UCSD-AML1 (cell line): ENCODE measurements around the gene RASSF7.

Experiments
- DNase-seq: peaks from one replicate; lab custom pipeline; 2025; ENCODE audit not compliant: unreplicated experiment; lab: John Stamatoyannopoulos, UW

RASSF7 gene

DNA sequence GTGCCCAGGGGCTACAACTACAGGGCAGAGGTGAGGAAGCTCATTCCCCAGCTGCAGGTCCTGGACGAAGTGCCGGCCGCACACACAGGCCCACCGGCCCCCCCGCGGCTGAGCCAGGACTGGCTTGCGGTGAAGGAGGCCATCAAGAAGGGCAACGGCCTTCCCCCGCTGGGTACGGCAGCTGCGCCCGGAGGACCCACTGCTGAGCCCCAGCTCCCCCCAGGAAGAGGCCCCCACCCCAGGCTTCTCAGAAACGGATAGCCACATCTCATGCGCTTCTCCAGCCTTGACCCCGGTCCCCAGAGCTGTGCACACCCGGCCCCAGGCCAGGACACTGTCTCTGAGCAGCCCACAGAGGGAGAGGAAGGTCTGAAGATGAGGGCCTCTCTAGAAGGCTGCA lies 9.6 kb upstream of the RASSF7 start:
- no peak for DNase-seq

DNA sequence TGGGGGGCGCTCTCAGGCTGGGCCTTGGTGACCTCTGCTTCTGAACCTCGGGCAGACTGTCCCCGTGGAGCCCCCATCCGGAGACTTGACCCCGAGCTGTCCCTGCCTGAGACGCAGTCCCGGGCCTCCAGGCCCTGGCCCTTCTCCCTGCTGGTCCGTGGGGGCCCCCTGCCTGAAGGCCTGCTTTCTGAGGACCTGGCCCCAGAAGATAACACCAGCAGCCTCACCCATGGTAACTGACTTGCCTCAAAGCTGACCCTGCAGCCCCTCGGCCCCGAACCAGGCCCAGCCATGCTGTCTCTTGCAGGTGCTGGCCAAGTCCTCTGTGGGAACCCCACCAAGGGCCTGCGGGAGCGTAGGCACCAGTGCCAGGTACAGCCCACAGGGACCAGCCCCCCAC lies 9.2 kb upstream of the RASSF7 start:
- no peak for DNase-seq

DNA sequence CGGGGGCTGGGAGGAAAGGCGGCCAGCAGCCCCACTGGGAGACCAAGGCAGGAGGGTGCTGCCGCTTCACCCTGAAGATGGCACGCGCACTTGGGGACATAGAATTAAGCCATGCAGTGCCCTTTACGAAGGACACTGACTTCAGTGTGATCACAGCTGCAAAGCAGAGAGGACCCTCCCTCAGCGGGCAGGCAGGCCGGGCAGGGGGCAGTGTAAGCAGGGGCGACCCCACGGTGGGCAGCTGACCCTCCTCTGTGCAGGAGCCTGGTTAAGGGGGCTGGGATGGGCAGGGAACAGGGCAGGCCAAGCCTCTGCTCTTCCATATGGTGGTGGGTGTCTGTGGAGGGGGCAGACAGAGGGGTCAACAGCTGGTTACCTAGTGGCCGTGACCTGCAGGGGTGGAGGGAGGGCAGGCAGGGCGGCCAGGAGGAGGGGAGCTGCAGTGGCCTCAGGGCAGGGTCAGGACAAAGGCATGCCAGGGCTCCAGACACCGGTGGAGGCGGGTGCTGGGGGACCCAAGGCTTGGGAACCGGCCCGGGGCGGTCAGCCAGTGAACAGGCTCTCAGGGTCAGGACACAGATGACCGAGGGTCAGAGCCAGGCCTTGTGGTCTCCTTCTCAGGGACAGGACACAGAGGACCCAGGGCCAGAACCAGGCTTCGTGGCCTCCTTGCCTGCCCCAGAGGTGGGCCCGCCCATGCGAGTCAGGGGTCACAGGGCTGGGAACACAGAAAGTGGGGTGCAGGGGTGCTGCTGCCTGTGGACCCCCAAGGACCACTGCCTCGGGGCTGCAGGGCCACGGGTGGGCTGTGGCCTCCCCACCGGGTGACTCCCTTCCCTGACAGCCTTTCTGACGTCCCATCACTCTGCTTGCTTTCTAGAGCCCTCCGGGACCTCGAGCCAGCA lies 7.4 kb upstream of the RASSF7 start:
- no peak for DNase-seq

DNA sequence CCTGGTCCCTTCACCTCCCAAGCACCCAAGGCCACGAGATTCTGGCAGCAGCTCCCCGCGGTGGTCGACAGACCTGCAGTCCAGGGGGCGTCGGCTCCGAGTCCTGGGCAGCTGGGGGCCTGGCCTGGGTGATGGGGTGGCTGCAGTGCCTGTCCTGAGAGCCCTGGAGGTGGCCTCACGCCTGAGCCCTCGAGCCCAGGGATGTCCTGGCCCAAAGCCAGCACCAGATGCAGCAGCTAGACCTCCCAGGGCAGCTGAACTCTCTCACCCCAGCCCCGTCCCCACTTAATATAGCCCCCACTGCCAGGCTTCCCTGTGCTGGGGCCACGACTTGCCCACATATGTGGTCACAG lies 6.8 kb upstream of the RASSF7 start:
- DNase-seq, result no peak

DNA sequence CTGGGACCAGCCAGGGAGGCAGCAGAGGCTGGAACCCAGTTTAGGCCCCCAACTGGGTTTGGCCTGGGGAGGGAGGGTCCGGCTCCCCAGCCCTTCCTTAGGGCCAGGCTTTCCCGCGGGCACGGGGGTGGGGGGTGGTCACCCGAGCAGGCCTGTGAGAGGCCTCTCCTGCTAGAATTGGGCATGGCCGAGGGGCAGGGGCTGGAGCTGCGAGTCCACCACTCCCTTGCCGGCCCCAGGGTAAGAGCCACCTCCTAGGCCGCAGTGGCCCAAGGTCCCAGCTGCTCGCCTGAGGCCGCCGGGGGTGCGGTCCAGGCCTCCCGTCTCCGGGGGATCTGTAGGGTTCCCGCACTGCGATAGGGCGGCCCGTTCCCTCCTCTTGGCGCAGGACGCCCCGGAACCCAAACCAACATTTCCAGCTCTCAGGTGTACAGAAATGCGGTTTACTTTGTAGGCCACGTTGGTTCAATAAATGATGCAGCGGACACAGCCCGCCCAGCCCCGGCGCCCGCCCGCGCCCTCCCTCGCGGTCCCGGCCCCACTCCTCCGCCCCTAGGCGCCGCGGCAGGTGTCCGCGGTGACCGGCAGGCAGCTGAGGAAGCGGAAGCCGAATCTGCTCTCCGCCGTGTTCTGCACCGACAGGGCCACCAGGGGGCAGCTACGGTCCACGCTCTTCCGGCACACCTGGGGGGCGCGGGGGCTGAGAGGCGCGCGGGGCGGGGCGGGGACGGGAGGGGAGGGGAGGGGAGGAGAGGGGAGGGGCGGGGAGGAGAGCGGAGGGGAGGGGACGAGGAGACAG lies 6.1 kb upstream of the RASSF7 start:
- peak; percentile 58 for DNase-seq

DNA sequence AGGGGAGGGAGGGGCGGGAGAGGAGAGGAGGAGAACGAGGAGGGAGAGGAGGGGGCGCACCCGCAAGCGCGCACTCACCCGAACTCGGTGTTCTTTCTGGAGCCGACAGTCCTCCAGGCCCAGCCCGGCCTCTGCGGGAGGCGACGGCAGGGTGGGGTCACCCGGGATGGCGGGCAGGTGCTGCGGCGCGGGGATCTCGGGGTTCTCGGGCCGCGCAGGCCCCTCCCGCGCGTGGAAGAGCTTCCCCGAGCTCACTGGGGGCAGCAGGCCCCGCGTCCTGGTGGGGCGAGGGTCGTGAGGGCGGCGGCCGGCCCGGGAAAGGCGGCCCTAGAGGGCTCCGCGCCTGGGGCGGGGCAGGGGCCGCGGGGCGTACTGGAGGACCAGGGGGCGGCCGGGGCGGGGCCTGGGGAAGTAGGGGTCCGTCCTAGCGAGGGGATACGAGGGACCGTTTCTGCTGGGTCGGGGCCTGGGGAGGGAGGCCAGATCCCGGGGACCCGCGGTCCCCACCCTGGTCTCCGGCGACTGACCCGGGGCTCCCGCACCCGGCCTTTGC lies 5.5 kb upstream of the RASSF7 start:
- DNase-seq, result no peak

DNA sequence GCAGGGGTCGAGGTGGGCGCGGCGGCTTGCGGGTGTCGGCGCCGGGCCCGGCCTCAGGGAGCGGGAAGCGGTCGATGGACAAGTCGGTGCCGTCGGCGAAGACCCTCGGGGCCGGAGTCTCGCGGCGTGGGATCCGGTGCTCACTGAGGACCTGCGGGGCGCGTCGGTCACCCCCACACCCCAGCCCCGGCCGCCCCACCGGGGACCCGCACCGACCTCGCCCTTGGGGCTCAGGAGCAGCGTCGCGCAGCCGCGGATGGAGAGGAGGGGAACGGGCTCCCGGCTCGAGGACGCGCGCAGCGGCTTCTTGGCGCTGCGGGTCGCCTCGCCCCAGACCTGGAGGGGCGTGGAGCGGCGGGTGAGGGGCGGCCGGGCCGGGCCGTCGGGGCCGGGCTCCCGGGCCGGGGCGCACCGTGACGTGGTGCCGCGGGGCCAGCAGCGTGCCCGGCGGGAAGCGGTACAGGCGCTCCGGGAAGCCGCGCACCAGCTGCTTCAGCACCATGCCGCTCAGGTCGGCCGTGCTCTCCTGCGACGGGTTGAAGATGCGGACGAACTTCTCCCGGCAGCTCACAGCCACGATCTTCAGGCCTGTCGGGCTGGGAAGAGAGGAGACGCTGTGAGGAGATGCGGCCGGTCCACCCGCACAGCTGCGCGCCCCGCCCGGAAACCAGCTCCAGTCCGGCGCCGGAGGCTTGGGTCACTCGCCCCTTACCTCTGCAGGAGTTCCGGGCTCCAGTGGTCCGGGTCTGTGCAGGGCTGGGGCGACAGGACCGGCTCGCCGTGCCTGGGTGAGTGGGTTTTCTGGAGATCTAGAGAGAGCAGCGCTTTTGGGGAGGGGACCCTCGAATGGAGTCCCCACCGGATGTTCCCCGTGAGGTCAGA lies 4.7 kb upstream of the RASSF7 start:
- DNase-seq, result no peak

DNA sequence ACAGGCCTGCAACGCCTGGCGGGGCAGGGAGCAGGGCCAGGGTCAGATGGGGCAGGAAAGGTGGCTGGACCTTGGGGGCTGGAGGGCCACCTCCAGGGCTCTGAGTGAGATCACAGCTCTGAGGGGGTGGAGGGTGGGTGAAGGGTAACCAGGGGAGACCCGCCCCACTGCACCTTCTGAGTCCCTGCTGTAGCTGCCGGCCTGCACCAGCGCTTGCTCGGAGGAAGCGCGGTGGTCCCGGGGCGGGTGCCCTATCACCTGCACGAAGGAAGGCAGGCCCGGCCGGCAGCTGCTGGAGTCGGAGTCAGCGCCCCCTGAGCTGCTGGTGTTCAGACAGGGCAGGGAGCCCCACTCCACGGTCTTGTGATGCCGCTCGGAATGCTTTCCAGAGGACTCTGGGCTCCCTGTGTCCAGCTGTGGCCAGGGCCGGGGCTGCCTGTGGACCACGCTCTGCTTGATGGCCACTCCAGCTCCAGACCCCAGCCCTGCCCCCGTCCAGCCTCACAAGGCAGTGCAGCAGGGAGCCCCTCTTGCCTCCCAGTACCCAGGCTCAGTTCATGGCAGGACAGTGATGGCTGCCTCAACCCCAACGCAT lies 4.0 kb upstream of the RASSF7 start:
- DNase-seq, result no peak

DNA sequence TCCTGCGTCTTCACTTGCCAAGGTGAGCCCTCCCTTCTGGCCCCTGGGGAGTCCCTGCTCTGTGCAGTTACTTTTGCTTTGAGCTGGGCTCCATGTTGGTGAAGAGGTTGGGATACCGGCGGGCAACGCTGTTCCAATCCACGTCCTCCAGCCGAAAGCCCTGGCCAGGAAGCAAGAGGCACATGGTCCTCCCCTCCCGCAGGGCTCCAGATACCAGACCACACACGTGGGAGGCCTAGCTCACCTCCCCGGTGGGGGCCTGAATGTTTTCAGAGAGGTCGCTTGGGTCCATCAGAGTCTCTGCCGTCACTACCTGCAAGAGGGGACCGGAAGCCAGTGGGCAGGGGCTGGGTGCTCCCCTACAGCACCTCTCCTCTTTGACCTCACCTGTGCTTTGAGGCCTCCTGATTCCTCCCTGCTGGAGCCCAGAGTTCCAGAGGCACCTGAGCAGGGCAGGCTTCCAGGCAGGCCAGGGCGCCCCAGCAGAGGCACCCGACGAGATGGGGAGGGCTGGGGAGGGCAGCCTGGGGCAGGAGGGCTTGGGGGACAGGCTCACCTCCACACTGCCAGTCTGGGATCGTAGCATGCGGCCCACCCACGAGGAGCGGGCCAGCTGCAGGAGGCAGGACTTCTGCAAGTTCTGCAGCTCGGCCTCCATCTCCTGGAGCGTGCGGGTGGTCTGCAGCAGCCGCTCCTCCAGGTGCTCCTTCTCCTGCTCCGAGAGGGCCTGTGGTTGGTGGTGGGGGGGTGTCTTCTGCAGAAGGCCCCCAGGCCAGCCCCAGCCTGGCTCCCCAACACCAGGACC lies 3.2 kb upstream of the RASSF7 start:
- no peak for DNase-seq

DNA sequence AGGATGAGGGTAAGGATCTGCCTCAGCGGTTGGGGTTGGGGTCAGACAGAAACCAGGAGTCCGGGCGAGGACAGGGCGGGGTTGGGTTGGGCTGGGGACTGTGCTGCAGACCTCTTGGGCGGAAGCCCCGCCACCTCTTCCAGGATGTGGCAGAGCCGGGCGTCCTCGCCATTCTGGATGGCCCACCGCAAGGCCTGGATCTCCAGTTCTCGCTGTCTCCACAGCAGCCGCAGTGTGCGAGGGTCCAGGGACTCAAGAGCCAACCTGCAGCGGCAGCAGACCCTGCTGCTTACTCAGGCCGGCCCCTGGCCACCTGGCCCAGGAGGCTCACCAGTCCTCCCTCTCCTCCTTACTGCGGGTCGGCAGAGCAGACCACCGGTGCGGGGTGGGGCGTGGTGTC lies 2.3 kb upstream of the RASSF7 start:
- no peak for DNase-seq

DNA sequence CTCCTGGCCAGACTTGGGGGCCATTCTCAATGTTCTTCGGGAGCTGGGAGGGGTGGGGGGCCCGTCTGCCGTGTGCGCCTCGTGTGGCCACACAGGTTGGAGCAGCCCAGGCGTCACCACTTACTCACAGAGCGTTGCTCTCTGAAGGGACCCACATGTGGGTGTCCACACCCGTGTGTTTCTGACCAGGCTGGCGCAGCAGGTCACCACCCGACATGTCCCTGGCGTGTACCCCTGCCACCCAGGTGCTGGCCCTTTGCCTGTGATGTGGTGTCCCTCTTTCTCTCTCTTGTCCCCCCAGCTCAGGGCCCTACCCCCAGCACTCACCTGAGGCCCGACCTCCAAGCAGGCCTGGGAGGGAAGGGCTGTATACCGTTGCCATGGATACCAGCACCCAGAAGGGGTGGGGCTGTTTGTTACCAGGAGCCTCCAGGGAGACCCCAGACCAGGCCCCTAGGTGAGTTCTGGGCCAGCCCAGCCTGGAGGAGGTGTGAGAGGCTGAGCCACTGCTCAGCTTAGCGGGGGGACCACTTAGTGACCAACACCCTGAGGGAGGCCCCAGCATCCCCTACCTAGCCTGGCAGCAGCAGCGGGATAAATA lies 1.6 kb upstream of the RASSF7 start:
- no peak for DNase-seq

DNA sequence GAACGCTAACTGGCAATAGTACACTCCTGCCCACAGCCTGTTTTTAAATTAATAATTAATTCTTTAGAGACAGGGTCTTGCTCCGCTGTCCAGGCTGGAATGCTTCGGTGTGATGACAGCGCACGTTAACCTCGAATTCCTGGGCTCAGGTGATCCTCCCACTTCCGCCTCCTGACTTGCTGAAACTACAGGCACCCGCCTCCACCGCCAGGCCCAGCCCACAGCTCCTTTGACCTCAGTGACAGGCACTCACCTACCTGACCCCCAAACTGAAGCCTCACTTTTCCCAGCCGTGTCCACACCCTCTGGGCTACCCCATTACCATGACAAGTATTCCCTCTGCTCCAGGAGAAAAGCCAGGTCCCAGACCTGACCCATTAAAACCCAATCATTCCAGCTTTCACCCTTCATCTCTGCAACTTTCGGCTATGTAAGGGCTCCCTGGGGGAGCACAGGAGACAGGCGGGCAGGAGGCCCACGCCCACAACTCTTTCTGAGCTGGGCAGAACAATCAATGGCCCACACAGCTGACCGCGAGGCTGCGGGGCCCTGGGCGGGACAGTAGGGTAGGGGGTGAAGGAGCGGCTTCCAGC lies 962 bp upstream of the RASSF7 start:
- no peak for DNase-seq

DNA sequence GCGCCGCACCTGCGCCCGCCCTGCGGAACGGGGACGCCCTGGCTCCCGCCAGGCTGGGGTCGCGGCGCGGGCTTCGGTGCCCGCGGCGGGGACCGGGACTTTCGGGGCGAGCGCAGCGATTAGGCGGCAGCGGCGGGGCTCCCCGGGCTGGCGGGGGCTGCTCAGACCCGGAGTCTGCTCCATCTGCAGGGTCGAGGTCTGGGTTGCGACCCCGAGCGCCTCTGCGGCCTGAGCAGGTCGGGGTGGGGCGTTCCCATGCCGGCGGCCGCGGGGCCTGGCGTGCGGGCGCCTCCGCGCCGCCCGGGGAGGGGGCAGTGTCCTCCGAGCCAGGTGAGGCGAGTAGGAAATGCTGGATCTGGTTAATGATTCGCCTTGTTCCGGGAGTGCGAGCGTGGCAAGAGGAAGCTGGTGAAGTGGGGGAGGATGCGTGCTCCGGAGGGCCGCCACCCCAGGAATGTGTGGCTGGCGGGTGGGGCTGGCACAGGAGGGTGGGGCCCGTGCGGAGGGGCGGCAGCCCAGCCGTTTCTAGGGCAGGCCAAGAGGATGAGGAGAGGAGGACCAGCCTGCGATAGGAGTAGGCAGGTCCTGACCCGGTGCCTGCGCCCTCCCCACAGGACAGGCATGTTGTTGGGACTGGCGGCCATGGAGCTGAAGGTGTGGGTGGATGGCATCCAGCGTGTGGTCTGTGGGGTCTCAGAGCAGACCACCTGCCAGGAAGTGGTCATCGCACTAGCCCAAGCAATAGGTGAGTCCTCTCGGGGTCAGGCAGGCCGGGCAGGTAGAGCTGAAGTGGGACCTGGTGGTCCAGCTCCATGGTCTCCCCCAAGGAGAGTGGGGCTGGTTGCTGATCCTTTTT lies 606 bp downstream of the RASSF7 start:
- peak; percentile 38 for DNase-seq

DNA sequence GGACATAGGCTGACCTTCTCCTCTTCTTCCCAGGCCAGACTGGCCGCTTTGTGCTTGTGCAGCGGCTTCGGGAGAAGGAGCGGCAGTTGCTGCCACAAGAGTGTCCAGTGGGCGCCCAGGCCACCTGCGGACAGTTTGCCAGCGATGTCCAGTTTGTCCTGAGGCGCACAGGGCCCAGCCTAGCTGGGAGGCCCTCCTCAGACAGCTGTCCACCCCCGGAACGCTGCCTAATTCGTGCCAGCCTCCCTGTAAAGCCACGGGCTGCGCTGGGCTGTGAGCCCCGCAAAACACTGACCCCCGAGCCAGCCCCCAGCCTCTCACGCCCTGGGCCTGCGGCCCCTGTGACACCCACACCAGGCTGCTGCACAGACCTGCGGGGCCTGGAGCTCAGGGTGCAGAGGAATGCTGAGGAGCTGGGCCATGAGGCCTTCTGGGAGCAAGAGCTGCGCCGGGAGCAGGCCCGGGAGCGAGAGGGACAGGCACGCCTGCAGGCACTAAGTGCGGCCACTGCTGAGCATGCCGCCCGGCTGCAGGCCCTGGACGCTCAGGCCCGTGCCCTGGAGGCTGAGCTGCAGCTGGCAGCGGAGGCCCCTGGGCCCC lies 1.4 kb downstream of the RASSF7 start:
- no peak for DNase-seq

DNA sequence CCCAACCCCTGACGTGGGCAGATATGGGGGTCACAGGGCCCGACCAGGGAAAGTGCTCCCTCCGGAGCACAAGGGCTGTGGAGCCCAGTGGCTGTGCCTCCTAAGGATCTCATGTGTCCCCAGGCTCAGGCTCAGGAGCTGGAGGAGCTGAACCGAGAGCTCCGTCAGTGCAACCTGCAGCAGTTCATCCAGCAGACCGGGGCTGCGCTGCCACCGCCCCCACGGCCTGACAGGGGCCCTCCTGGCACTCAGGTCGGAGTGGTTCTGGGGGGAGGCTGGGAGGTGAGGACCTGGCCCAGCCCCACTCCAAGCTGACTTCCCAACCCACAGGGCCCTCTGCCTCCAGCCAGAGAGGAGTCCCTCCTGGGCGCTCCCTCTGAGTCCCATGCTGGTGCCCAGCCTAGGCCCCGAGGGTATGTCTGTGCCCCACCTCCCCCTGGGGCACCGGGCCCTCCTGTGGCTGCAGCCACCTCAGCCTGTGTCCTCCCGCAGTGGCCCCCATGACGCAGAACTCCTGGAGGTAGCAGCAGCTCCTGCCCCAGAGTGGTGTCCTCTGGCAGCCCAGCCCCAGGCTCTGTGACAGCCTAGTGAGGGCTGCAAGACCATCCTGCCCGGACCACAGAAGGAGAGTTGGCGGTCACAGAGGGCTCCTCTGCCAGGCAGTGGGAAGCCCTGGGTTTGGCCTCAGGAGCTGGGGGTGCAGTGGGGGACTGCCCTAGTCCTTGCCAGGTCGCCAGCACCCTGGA lies 2.5 kb downstream of the RASSF7 start:
- DNase-seq, result no peak

DNA sequence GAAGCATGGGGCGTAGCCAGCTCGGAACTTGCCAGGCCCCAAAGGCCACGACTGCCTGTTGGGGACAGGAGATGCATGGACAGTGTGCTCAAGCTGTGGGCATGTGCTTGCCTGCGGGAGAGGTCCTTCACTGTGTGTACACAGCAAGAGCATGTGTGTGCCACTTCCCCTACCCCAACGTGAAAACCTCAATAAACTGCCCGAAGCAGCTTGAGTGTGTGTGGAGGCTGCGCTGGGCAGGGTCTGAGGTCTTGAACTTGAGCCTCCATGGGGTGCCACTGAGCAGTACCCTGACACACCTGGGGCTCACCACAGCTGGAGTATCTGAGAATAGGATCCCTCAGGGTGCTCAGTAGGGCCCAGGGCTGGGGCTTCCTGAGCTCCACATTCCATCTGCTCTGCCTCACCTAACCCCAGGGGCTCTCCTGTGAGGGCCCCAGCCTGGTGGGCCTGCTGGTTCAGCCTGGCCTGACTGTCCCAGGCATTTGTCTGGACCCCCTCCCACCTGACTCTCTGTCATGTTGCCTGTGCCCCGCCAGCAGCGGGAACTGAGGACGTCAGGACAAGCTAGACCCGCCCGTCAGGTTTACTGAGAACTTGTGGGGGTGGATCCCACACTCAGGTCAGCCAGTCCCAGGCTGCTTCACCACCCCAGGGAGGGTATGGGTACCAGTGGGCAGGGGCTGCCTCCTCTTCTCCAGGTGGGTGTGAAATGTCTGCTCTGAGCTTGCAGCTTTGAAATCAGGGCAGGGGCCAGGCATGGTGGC lies 3.2 kb downstream of the RASSF7 start:
- DNase-seq, result no peak
